ENCODE measurements around the gene HOXD13. TPM values are rescaled to one million over a fixed set of nuclear protein-coding genes. Genes with fewer than 3 reads are reported as not detected.

Gene HOXD13
- polyA plus RNA-seq, 1 experiment, result not detected

DNA sequence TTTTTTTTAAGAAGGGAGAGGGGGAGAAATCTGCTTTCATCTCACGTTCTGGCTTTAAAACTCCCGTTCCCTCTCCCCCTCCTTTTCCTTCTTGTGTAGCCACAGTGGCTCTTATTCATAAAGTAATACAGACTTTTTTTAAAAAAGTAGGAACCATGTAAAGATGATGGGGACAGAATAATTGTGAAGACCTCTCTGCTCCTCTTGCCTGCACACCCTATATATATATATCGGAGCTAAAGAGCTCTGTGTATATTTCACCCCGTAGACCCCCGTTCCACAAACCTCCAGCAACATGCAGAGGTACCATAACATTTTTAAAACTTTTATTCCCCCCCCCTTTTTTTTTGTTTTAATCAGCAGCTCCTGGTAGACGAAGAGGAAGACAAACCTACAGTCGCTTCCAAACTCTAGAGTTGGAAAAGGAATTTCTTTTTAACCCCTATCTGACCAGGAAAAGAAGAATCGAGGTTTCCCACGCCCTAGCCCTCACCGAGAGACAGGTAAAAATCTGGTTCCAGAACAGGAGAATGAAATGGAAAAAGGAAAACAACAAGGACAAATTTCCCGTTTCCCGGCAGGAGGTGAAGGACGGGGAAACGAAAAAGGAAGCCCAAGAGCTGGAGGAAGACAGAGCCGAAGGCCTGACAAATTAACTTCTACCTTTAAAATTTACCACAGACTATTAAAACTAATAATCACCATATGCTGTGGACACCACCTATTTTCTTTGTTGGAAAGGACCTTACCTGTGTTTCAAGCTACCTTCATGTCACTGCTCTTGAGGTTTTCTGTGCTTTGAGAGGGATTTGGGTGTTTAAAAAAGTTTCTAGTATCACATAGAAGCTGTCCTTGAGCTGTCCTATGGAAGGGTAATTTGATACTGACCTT is 38.7 kb downstream of the HOXD13 start:
- H3K9me3 ChIP-seq (ENCODE audit: control insufficient read depth, insufficient read depth, low read length), result peaks cover 4% of the 10 kb centered on the region; the same call in 1 of the 2 replicates
- no peak for DNase-seq (ENCODE audit: low read depth, low spot score)
- CTCF ChIA-PET, result interaction anchor here (0.6 to 5.0 kb wide), 16 partner anchors 9 to 1018 kb away, joined by 3 to 33 read pairs (median 5); no protein-coding TSS in a partner anchor
- POLR2A ChIA-PET, result no interaction called here
- H3K27me3 ChIP-seq (ENCODE audit: control insufficient read depth, insufficient read depth, low read length), result peaks cover 88% of the 10 kb centered on the region
- no peak overlapping the region for H3K27ac ChIP-seq (ENCODE audit: low read depth, low read length)
- no peak overlapping the region for H3K4me3 ChIP-seq (ENCODE audit: low read depth, low read length)
- TF ChIP-seq, protein P1, sequence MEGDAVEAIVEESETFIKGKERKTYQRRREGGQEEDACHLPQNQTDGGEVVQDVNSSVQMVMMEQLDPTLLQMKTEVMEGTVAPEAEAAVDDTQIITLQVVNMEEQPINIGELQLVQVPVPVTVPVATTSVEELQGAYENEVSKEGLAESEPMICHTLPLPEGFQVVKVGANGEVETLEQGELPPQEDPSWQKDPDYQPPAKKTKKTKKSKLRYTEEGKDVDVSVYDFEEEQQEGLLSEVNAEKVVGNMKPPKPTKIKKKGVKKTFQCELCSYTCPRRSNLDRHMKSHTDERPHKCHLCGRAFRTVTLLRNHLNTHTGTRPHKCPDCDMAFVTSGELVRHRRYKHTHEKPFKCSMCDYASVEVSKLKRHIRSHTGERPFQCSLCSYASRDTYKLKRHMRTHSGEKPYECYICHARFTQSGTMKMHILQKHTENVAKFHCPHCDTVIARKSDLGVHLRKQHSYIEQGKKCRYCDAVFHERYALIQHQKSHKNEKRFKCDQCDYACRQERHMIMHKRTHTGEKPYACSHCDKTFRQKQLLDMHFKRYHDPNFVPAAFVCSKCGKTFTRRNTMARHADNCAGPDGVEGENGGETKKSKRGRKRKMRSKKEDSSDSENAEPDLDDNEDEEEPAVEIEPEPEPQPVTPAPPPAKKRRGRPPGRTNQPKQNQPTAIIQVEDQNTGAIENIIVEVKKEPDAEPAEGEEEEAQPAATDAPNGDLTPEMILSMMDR (IDR thresholded peaks at IDR 0.05; ENCODE audit: low read depth, low read length), result no peak

DNA sequence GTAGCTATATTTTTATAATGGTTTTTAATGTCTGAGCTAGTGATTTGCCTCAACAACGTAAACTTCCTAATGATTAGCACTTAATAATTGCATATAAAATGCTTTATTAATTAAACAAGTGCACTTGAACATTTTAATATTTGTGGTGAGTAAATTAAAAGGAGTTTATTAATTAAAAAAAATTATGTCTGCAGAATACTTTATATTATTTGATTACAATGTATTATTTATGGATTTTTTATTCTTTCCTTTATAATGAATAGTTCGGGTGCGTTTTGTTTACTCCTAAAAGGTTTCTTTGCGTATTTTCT is 39.3 kb downstream of the HOXD13 start:
- Histone ChIP-seq H3K27me3 (ENCODE audit: control insufficient read depth, insufficient read depth, low read length) (peaks cover 86% of the 10 kb centered on the region), H3K9me3 (ENCODE audit: control insufficient read depth, insufficient read depth, low read length) (peaks cover 4% of the 10 kb centered on the region; the same call in 1 of the 2 replicates), H3K27ac (ENCODE audit: low read depth, low read length) (no peak overlapping the region), H3K4me3 (ENCODE audit: low read depth, low read length) (no peak overlapping the region)
- POLR2A ChIA-PET, result no interaction called here
- no peak for DNase-seq (ENCODE audit: low read depth, low spot score)
- CTCF ChIA-PET, result interaction anchor here (0.8 to 5.0 kb wide), 11 partner anchors 8 to 1017 kb away, joined by 3 to 33 read pairs (median 7); no protein-coding TSS in a partner anchor
- TF ChIP-seq, protein P1 (IDR thresholded peaks at IDR 0.05; ENCODE audit: low read depth, low read length), result no peak

DNA sequence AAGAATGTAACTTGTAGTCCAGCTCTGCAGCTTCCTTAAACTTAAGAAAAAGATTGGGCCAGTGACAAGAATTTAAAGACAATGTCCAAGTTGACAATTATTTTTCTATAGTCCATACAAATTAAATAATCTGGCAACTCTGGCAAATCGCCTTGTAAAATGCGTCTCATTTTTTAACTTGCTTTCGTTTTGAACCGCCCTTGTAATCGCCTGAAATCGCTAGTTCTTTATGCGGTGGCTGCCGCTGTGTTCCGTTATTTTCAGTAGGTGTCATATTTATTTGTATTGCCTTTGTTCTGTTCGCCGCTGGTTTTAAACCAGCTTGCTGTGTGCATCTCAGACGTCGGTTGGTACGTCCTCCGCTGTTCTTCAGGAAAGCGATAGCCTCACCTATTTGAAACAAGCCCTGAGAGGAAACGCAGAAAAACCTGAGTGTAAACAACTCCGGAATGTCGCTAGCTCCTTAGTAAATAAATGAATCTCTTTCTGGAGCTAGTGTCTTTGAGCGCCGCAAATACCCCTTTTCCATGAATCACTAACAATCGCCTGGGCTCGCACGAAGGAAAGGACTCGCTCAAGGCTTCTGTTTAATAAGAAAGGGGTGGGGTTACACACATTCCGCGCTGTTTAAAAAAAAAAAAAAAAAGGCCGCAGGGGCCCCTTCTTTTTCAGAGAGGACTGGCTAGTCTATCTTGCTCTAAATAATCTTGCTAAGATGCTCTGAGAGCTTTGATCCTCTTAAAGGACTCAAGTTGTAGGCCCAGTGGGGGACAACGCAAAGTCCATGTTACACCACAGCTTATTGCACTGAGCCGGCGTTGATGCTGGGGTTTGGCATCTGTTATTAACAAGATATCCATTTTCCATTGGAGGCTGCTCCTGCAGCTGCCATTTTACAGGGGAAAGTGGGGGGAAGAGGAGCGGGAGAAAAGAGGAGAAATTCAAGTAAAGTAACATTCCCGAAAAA is 40.0 kb downstream of the HOXD13 start:
- TF ChIP-seq, protein P1 (IDR thresholded peaks at IDR 0.05; ENCODE audit: low read depth, low read length), result no peak
- H3K27ac ChIP-seq (ENCODE audit: low read depth, low read length), result no peak overlapping the region
- CTCF ChIA-PET, result interaction anchor here (0.6 to 5.0 kb wide), 16 partner anchors 8 to 1017 kb away, joined by 3 to 33 read pairs (median 4); no protein-coding TSS in a partner anchor
- POLR2A ChIA-PET, result interaction anchor here (0.6 kb wide), 1 partner anchor 522 kb away, joined by 7 read pairs; no protein-coding TSS in a partner anchor
- H3K27me3 ChIP-seq (ENCODE audit: control insufficient read depth, insufficient read depth, low read length), result peaks cover 87% of the 10 kb centered on the region
- H3K9me3 ChIP-seq (ENCODE audit: control insufficient read depth, insufficient read depth, low read length), result peaks cover 8% of the 10 kb centered on the region; the same call in 1 of the 2 replicates
- DNase-seq (ENCODE audit: low read depth, low spot score), result no peak
- H3K4me3 ChIP-seq (ENCODE audit: low read depth, low read length), result peak overlapping the region; percentile 35

DNA sequence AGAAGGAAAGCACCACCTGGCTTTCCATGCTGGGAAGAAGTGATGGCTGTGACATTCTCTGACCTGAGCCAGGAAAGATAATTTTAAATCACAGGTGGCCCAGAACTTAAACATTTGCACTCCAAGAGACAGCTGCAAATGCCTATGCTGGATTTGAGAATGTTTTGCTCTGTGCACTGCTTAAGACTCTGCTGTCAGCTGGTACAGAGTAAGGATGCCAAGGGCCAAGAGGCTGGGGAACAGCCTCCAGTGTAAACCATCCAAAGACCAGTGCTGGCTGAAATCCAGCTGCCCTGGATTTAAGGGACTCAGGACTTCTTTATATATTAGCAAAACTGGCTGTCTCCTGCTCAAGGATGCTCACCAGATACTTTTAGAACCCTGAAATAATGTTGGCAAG is 40.9 kb downstream of the HOXD13 start:
- DNase-seq (ENCODE audit: low read depth, low spot score), result no peak
- ChIA-PET POLR2A (interaction anchor here (0.6 kb wide), 1 partner anchor 521 kb away, joined by 7 read pairs; no protein-coding TSS in a partner anchor), CTCF (interaction anchor here (0.7 to 5.0 kb wide), 8 partner anchors 7 to 681 kb away, joined by 3 to 31 read pairs (median 4); no protein-coding TSS in a partner anchor)
- Histone ChIP-seq H3K27ac (ENCODE audit: low read depth, low read length) (no peak overlapping the region), H3K9me3 (ENCODE audit: control insufficient read depth, insufficient read depth, low read length) (peaks cover 8% of the 10 kb centered on the region; the same call in 1 of the 2 replicates), H3K4me3 (ENCODE audit: low read depth, low read length) (no peak overlapping the region), H3K27me3 (ENCODE audit: control insufficient read depth, insufficient read depth, low read length) (peaks cover 88% of the 10 kb centered on the region)
- TF ChIP-seq, protein P1 (IDR thresholded peaks at IDR 0.05; ENCODE audit: low read depth, low read length), result no peak

Data from AG04450 (cell line).